Smooth muscle cell (in vitro differentiated cells): ENCODE results near the gene GMPR. TPM values are rescaled to one million over a fixed set of nuclear protein-coding genes. Genes with fewer than 3 reads are reported as not detected.

ENCODE experiments used
- DNase-seq: peaks from one replicate; lab custom pipeline; 2025; ENCODE audit not compliant: unreplicated experiment; lab: John Stamatoyannopoulos, UW
- H2AFZ ChIP-seq: fragments of 200-600 bp; sonication (generic); 2 replicates; pipeline ENCODE4 v1.6.0; 2016; ENCODE audit warnings: antibody characterized with exemption, low read depth, mild to moderate bottlenecking
- H3F3A ChIP-seq: fragments of 200-600 bp; sonication (generic); 2 replicates; pipeline ENCODE4 v1.6.0; 2017; ENCODE audit warnings: antibody characterized with exemption, low read depth
- H3K27ac ChIP-seq: fragments of 200-600 bp; sonication (generic); 2 replicates; pipeline ENCODE4 v1.5.1; 2016; ENCODE audit warnings: low read depth, mild to moderate bottlenecking
- H3K27me3 ChIP-seq: fragments of 200-600 bp; sonication (generic); 2 replicates; pipeline ENCODE4 v1.6.1; 2016; ENCODE audit warnings: low read depth, mild to moderate bottlenecking
- H3K36me3 ChIP-seq: fragments of 200-600 bp; sonication (generic); 2 replicates; pipeline ENCODE4 v1.5.1; 2016; ENCODE audit warnings: low read depth
- H3K4me1 ChIP-seq: fragments of 200-600 bp; sonication (generic); 2 replicates; pipeline ENCODE4 v1.5.1; 2016; ENCODE audit warnings: low read depth
- H3K4me2 ChIP-seq: fragments of 200-600 bp; sonication (generic); 2 replicates; pipeline ENCODE4 v1.6.0; 2016; ENCODE audit warnings: mild to moderate bottlenecking
- H3K4me3 ChIP-seq: fragments of 200-600 bp; sonication (generic); 2 replicates; pipeline ENCODE4 v1.5.1; 2016; ENCODE audit warnings: mild to moderate bottlenecking
- H3K79me2 ChIP-seq: fragments of 200-600 bp; sonication (generic); 2 replicates; pipeline ENCODE4 v1.6.0; 2016; ENCODE audit warnings: low read depth, mild to moderate bottlenecking
- H3K9ac ChIP-seq: fragments of 200-600 bp; sonication (generic); 2 replicates; pipeline ENCODE4 v1.6.0; 2016; ENCODE audit warnings: low read depth
- H3K9me3 ChIP-seq: fragments of 200-600 bp; sonication (generic); replicated peaks from 2 replicates; pipeline ENCODE4 v1.5.1; 2016; ENCODE audit warnings: low read depth
- H4K20me1 ChIP-seq: fragments of 200-600 bp; sonication (generic); 2 replicates; pipeline ENCODE4 v1.6.0; 2016; ENCODE audit warnings: low read depth
- CTCF ChIP-seq: fragments of 200-600 bp; sonication (generic); IDR thresholded peaks from 2 replicates; pipeline ENCODE4 v1.5.1; 2017; ENCODE audit warnings: borderline replicate concordance, mild to moderate bottlenecking, antibody characterized with exemption; ENCODE audit not compliant: insufficient read depth, poor library complexity, severe bottlenecking
- WGBS: methylation state at CpG from one replicate; pipeline ENCODE4 v1.1.7; 2016; ENCODE audit warnings: low lambda C conversion rate; 5-methylcytosine and 5-hydroxymethylcytosine counted together
- polyA plus RNA-seq: library from polyadenylated mRNA; unstranded; fragments of >200 nt; fragmentation: Nextera tagmentation; extraction: Ambion mirVana; gene quantifications from 2 replicates; pipeline ENCODE4 v1.2.1, GENCODE V29; 2016
- total RNA-seq: library from RNA; depleted of rRNA; stranded (reverse); fragments of >200 nt; gene quantifications from 2 replicates; pipeline ENCODE4 v1.2.3, GENCODE V29; 2014

Gene GMPR
- total and polyA plus RNA-seq, 2 experiments from 2014 or later: 0.74 to 1.3 TPM

- Histone ChIP-seq H3K79me2 (no peaks in the 10 kb centered on the region), H3K9me3 (no peaks in the 10 kb centered on the region), H3F3A (no peaks in the 10 kb centered on the region), H4K20me1 (no peaks in the 10 kb centered on the region), H2AFZ (no peak overlapping the region), H3K4me3 (no peak overlapping the region), H3K9ac (no peak overlapping the region), H3K36me3 (no peaks in the 10 kb centered on the region), H3K27me3 (no peaks in the 10 kb centered on the region), H3K4me1 (peaks cover 5% of the 10 kb centered on the region), H3K27ac (no peak overlapping the region), H3K4me2 (no peak overlapping the region)
- 93% methylated on average over 10 of the region's 10 CpGs for WGBS
- no peak for DNase-seq
- TF ChIP-seq CTCF: no peak
These were observed 15.2 kb downstream of the GMPR start for GRCh38 chr6:16253399-16254144.

- Histone ChIP-seq H3K4me1 (peaks cover 5% of the 10 kb centered on the region), H2AFZ (no peak overlapping the region), H3K4me2 (no peak overlapping the region), H3K27me3 (no peaks in the 10 kb centered on the region), H3F3A (no peaks in the 10 kb centered on the region), H4K20me1 (no peaks in the 10 kb centered on the region), H3K36me3 (no peaks in the 10 kb centered on the region), H3K4me3 (no peak overlapping the region), H3K9me3 (no peaks in the 10 kb centered on the region), H3K79me2 (no peaks in the 10 kb centered on the region), H3K9ac (no peak overlapping the region), H3K27ac (no peak overlapping the region)
- WGBS: 94% methylated on average over 9 of the region's 9 CpGs
- TF ChIP-seq CTCF: no peak
- DNase-seq: no peak
These were observed 16.1 kb downstream of the GMPR start for GRCh38 chr6:16254535-16254934.

GRCh38 chr6:16256781-16257180 lies 18.4 kb downstream of the GMPR start:
- H3F3A ChIP-seq: no peaks in the 10 kb centered on the region
- no peaks in the 10 kb centered on the region for H4K20me1 ChIP-seq
- peak overlapping the region; percentile 17 for H3K4me2 ChIP-seq
- no peaks in the 10 kb centered on the region for H3K27me3 ChIP-seq
- H3K4me3 ChIP-seq: no peak overlapping the region
- no peaks in the 10 kb centered on the region for H3K79me2 ChIP-seq
- H3K9me3 ChIP-seq: no peaks in the 10 kb centered on the region
- DNase-seq: no peak
- no peak overlapping the region for H3K27ac ChIP-seq
- 34% methylated on average over 2 of the region's 2 CpGs for WGBS
- no peak overlapping the region for H2AFZ ChIP-seq
- no peaks in the 10 kb centered on the region for H3K36me3 ChIP-seq
- TF ChIP-seq CTCF: no peak
- H3K4me1 ChIP-seq: no peaks in the 10 kb centered on the region
- no peak overlapping the region for H3K9ac ChIP-seq
